Activated CD8-positive, alpha-beta T cell treated with anti-CD3 and anti-CD28 coated beads, Interleukin-2, amount 10 ng/mL, durations not matched to agents 7 days and 5 days (primary cell): ENCODE data around the gene KCTD8. TPM values are rescaled to one million over a fixed set of nuclear protein-coding genes. Genes with fewer than 3 reads are reported as not detected.

Experiments used
- ATAC-seq: fragments of 150-1000 bp; cut with Tn5 transposase; one replicate; pipeline ENCODE4 v1.10.0; 2021; ENCODE audit warnings: moderate library complexity
- CTCF ChIA-PET: fragments of 350-600 bp; sonication (Branson Sonifier 250); formaldehyde crosslinking; loops from one replicate; lab custom pipeline; 2021; ENCODE audit warnings: antibody characterized with exemption; lab: Charles Lee
- POLR2A ChIA-PET: fragments of 350-600 bp; sonication (Branson Sonifier 250); formaldehyde crosslinking; loops from one replicate; lab custom pipeline; 2021; ENCODE audit warnings: antibody characterized with exemption; lab: Charles Lee
- DNase-seq: peaks from one replicate; pipeline ENCODE4 v3.0.0-alpha.2; 2020
- H3K27ac Mint-ChIP-seq: one replicate; pipeline ENCODE4 v1.8.0; 2021; ENCODE audit warnings: mild to moderate bottlenecking, mixed read lengths
- H3K27me3 Mint-ChIP-seq: one replicate; pipeline ENCODE4 v1.8.0; 2021; ENCODE audit warnings: low read depth, mixed read lengths
- H3K36me3 Mint-ChIP-seq: one replicate; pipeline ENCODE4 v1.8.0; 2021; ENCODE audit warnings: low read depth, mixed read lengths
- H3K4me1 Mint-ChIP-seq: one replicate; pipeline ENCODE4 v1.8.0; 2021; ENCODE audit warnings: low read depth, mixed read lengths
- H3K4me3 Mint-ChIP-seq: one replicate; pipeline ENCODE4 v1.8.0; 2021; ENCODE audit warnings: mild to moderate bottlenecking, mixed read lengths
- H3K9me3 Mint-ChIP-seq: one replicate; pipeline ENCODE4 v1.8.0; 2022; ENCODE audit warnings: mixed read lengths; ENCODE audit not compliant: insufficient read depth
- total RNA-seq, 2 experiments: library from RNA; stranded (reverse); gene quantifications; one replicate each; pipeline ENCODE4 v1.2.3, GENCODE V29; 2021

The KCTD8 gene
- total RNA-seq, 2 experiments from 2014 or later: not detected

GRCh38 chr4:44434247-44434646 lies 14.4 kb downstream of the KCTD8 start:
- DNase-seq (no peak), ATAC-seq (no peak)
- POLR2A ChIA-PET: no interaction called here
- H3K4me3 Mint-ChIP-seq: no peak overlapping the region
- no peak overlapping the region for H3K27ac Mint-ChIP-seq
- no peaks in the 10 kb centered on the region for H3K9me3 Mint-ChIP-seq
- no peaks in the 10 kb centered on the region for H3K27me3 Mint-ChIP-seq
- CTCF ChIA-PET: no interaction called here
- H3K4me1 Mint-ChIP-seq: no peaks in the 10 kb centered on the region
- no peaks in the 10 kb centered on the region for H3K36me3 Mint-ChIP-seq

GRCh38 chr4:44425614-44426208 lies 22.9 kb downstream of the KCTD8 start:
- no peaks in the 10 kb centered on the region for H3K4me1 Mint-ChIP-seq
- CTCF ChIA-PET: no interaction called here
- no peak for DNase-seq
- ATAC-seq: no peak
- no peaks in the 10 kb centered on the region for H3K36me3 Mint-ChIP-seq
- no peaks in the 10 kb centered on the region for H3K9me3 Mint-ChIP-seq
- POLR2A ChIA-PET: no interaction called here
- H3K27me3 Mint-ChIP-seq: no peaks in the 10 kb centered on the region
- no peak overlapping the region for H3K4me3 Mint-ChIP-seq
- no peak overlapping the region for H3K27ac Mint-ChIP-seq

- Mint-ChIP-seq H3K4me3 (no peak overlapping the region), H3K27ac (no peak overlapping the region), H3K36me3 (no peaks in the 10 kb centered on the region), H3K9me3 (no peaks in the 10 kb centered on the region), H3K27me3 (no peaks in the 10 kb centered on the region), H3K4me1 (no peaks in the 10 kb centered on the region)
- ATAC-seq (no peak), DNase-seq (no peak)
- CTCF ChIA-PET: interaction anchor here (2.2 kb wide), 1 partner anchor 26 kb away, joined by 5 read pairs; the partner anchor contains the start of gene KCTD8
- POLR2A ChIA-PET: no interaction called here
These were observed 25.7 kb downstream of the KCTD8 start for GRCh38 chr4:44422912-44423311.

- no peaks in the 10 kb centered on the region for H3K4me1 Mint-ChIP-seq
- H3K36me3 Mint-ChIP-seq: no peaks in the 10 kb centered on the region
- no peak for ATAC-seq
- H3K27ac Mint-ChIP-seq: no peak overlapping the region
- CTCF ChIA-PET: interaction anchor here (2.2 kb wide), 1 partner anchor 27 kb away, joined by 5 read pairs; the partner anchor contains the start of gene KCTD8
- no peak overlapping the region for H3K4me3 Mint-ChIP-seq
- DNase-seq: no peak
- H3K27me3 Mint-ChIP-seq: no peaks in the 10 kb centered on the region
- POLR2A ChIA-PET: no interaction called here
- H3K9me3 Mint-ChIP-seq: no peaks in the 10 kb centered on the region
These were observed 27.1 kb downstream of the KCTD8 start for GRCh38 chr4:44421330-44422065.

DNA sequence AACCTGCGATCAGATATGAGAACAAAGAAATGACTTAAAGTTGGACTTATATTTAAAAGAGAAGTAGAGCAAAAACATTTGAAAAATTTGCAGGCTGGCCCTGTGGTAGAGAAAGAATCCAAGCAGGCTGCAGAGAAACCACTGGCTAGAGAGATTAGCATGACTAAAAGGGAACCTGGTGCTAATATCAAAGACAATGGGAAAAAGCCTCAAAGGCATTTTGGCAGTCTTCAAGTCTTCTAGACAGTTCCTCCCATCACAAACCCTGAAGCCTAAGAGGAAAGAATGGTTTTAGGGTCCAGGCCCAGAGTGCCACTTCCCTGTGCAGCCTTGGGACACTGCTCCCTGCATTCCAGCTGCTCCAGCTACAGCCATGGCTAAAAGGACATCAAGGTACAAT lies 33.4 kb downstream of the KCTD8 start:
- DNase-seq (no peak), ATAC-seq (no peak)
- POLR2A ChIA-PET: no interaction called here
- H3K36me3 Mint-ChIP-seq: no peaks in the 10 kb centered on the region
- H3K9me3 Mint-ChIP-seq: no peaks in the 10 kb centered on the region
- H3K4me1 Mint-ChIP-seq: no peaks in the 10 kb centered on the region
- H3K27me3 Mint-ChIP-seq: no peaks in the 10 kb centered on the region
- H3K4me3 Mint-ChIP-seq: no peak overlapping the region
- CTCF ChIA-PET: no interaction called here
- H3K27ac Mint-ChIP-seq: no peak overlapping the region

GRCh38 chr4:44368413-44369167 lies 80.0 kb downstream of the KCTD8 start:
- Mint-ChIP-seq H3K4me3 (no peak overlapping the region), H3K36me3 (no peaks in the 10 kb centered on the region), H3K4me1 (no peaks in the 10 kb centered on the region), H3K27me3 (no peaks in the 10 kb centered on the region), H3K27ac (no peak overlapping the region), H3K9me3 (no peaks in the 10 kb centered on the region)
- no peak for ATAC-seq
- DNase-seq: no peak
- CTCF ChIA-PET: no interaction called here
- POLR2A ChIA-PET: no interaction called here

DNA sequence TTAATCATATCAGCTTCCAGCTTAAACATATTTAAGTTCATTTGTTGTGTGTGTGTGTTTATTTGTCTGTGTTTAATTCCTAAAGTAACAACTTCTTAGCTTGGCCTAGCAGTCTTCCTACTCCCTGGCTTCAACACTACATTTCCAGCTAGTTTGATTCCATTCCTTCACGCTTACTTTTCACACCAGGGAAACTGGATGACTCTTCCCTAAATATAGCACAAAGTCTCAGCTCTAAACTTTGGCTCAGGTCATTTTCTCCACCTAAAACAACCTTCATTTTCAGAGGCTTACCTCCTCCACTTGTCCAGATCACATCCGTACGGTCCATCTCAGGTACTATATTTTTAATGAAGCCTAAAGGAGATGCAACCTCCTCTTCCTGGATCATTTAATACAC lies 94.4 kb downstream of the KCTD8 start:
- Mint-ChIP-seq H3K27me3 (no peaks in the 10 kb centered on the region), H3K27ac (no peak overlapping the region)

GRCh38 chr4:44351069-44351468 lies 97.5 kb downstream of the KCTD8 start:
- no peaks in the 10 kb centered on the region for H3K36me3 Mint-ChIP-seq
- no peaks in the 10 kb centered on the region for H3K9me3 Mint-ChIP-seq
- CTCF ChIA-PET: no interaction called here
- ATAC-seq (no peak), DNase-seq (no peak)
- H3K27me3 Mint-ChIP-seq: no peaks in the 10 kb centered on the region
- no peak overlapping the region for H3K4me3 Mint-ChIP-seq
- POLR2A ChIA-PET: no interaction called here
- no peaks in the 10 kb centered on the region for H3K4me1 Mint-ChIP-seq
- no peak overlapping the region for H3K27ac Mint-ChIP-seq

More for the DNA sequence above, 94.4 kb downstream of the KCTD8 start:
- CTCF ChIA-PET: no interaction called here
- no peak for DNase-seq
- H3K4me1 Mint-ChIP-seq: no peaks in the 10 kb centered on the region
- ATAC-seq: no peak
- no peaks in the 10 kb centered on the region for H3K9me3 Mint-ChIP-seq
- no peak overlapping the region for H3K4me3 Mint-ChIP-seq
- POLR2A ChIA-PET: no interaction called here
- H3K36me3 Mint-ChIP-seq: no peaks in the 10 kb centered on the region

GRCh38 chr4:44342800-44343199 lies 105.8 kb downstream of the KCTD8 start:
- no peak overlapping the region for H3K27ac Mint-ChIP-seq
- POLR2A ChIA-PET: no interaction called here
- H3K4me3 Mint-ChIP-seq: no peak overlapping the region
- H3K4me1 Mint-ChIP-seq: no peaks in the 10 kb centered on the region
- H3K36me3 Mint-ChIP-seq: no peaks in the 10 kb centered on the region
- ATAC-seq: no peak
- DNase-seq: no peak
- CTCF ChIA-PET: interaction anchor here (0.6 kb wide), 1 partner anchor 138 kb away, joined by 4 read pairs; no protein-coding TSS in a partner anchor
- no peaks in the 10 kb centered on the region for H3K27me3 Mint-ChIP-seq
- H3K9me3 Mint-ChIP-seq: no peaks in the 10 kb centered on the region

DNA sequence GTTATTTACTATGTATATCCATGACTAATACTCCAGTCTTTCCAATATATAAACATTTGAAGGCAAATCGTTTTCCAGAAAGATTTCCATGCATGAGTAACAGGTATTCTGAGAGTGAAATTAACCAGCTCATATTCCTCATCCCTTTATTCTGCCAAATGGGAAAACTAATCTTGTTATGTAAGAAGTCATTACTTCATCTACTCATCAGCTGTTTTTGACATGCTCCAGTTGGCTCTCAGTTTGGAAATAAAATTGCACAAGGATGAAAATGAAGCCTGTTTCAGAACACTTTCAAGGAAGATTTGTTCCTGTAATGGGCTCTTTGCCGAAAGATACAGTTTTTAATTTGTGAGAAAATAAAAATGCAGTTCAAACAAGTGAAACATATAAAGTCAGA lies 121.9 kb downstream of the KCTD8 start:
- Mint-ChIP-seq H3K9me3 (no peaks in the 10 kb centered on the region), H3K36me3 (no peaks in the 10 kb centered on the region), H3K27ac (no peak overlapping the region), H3K27me3 (no peaks in the 10 kb centered on the region), H3K4me3 (no peak overlapping the region), H3K4me1 (no peaks in the 10 kb centered on the region)
- ChIA-PET POLR2A (no interaction called here), CTCF (no interaction called here)
- ATAC-seq (no peak), DNase-seq (no peak)

DNA sequence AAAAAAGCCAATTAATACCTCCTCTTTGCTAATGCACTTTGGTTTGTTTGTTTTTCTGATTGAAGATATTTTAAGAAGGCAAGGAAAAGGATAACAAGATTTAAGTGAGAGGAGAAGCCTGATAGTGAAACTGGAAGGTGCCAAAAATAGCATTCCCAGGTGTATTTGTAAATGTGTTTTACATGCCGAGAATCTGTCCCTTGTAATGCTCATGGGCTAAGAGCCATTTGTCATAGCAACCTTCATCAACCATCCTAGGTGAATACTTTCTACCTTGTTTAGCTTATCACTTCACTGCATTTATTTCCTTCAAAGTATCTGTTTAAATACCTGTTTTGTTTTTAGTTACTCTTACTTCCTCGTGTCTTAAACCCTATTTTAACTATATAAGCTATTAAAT lies 127.8 kb downstream of the KCTD8 start:
- ATAC-seq: no peak
- no peak overlapping the region for H3K4me3 Mint-ChIP-seq
- no peaks in the 10 kb centered on the region for H3K4me1 Mint-ChIP-seq
- no peaks in the 10 kb centered on the region for H3K27me3 Mint-ChIP-seq
- no peak for DNase-seq
- no peaks in the 10 kb centered on the region for H3K9me3 Mint-ChIP-seq
- H3K36me3 Mint-ChIP-seq: no peaks in the 10 kb centered on the region
- POLR2A ChIA-PET: no interaction called here
- no peak overlapping the region for H3K27ac Mint-ChIP-seq
- CTCF ChIA-PET: no interaction called here

DNA sequence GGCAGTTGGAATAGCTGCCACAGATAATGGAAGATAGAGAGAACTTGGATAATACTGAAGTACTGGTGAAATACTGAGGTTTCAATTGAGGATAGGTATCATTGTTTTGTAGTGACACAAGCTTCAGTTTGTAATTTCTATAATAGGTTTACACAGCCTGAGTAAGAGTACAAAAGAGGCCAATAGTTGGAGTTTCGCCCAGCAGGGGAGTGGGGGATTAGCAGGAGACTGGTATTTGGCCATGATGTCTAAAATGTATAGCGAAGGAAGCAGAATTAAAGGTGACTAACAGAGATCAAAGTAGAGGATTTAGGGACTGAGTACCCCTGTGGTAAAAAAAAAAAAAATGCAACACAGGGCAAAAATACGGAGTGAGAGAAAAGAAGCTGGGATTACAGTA lies 129.5 kb downstream of the KCTD8 start:
- Mint-ChIP-seq H3K4me1 (no peaks in the 10 kb centered on the region), H3K9me3 (no peaks in the 10 kb centered on the region), H3K27me3 (no peaks in the 10 kb centered on the region), H3K27ac (no peak overlapping the region), H3K36me3 (no peaks in the 10 kb centered on the region), H3K4me3 (no peak overlapping the region)
- POLR2A ChIA-PET: no interaction called here
- CTCF ChIA-PET: no interaction called here
- no peak for DNase-seq
- no peak for ATAC-seq
